Lower leg skin (tissue), 4 donors: Measurements from ENCODE around the gene MAIP1. TPM values are rescaled to one million over a fixed set of nuclear protein-coding genes. Genes with fewer than 3 reads are reported as not detected.

Experiments used
- DNase-seq, 2 donors: peaks; one replicate each; pipeline ENCODE4 v3.0.0-alpha.2; 2019; ENCODE audit warnings: low spot score in 2 of 2
- H3K4me3 ChIP-seq: fragments of 200-600 bp; sonication (generic); 2 replicates; pipeline ENCODE4 v1.5.1; 2017; ENCODE audit warnings: mild to moderate bottlenecking, low read depth; ENCODE audit not compliant: poor library complexity, severe bottlenecking
- POLR2A ChIP-seq, 2 donors: fragments of 450-650 bp; IDR thresholded peaks; one replicate each; pipeline ENCODE4 v1.6.1; 2016 to 2017; ENCODE audit warnings: antibody characterized with exemption in 2 of 2, mild to moderate bottlenecking in 1 of 2, moderate library complexity in 1 of 2
- WGBS, 2 donors: methylation state at CpG; one replicate each; pipeline ENCODE4 v1.1.5; 2018; 5-methylcytosine and 5-hydroxymethylcytosine counted together
- intact Hi-C: fragments of 100-400 bp; cut with DNase I; formaldehyde crosslinking; loops from one replicate; pipeline ENCODE4 v1.15.0; 2023; ENCODE audit warnings: low total_unique reads
- total RNA-seq, 4 donors: library from RNA; depleted of rRNA; stranded (reverse); fragments of >200 nt; gene quantifications; one replicate each; pipeline ENCODE4 v1.1.0, GENCODE V29; 2016
- TF ChIP-seq, protein P1 (sequence below), 3 donors: fragments of 450-650 bp; IDR thresholded peaks; one replicate each; pipeline ENCODE4 v1.5.1; 2016; ENCODE audit warnings: antibody characterized with exemption in 3 of 3, mild to moderate bottlenecking in 3 of 3, moderate library complexity in 2 of 3

Gene MAIP1
- total RNA-seq, 4 donors from 2014 or later = 20.9 to 23.7 (median 22.3) TPM

- no peak for DNase-seq
- TF ChIP-seq, protein P1, sequence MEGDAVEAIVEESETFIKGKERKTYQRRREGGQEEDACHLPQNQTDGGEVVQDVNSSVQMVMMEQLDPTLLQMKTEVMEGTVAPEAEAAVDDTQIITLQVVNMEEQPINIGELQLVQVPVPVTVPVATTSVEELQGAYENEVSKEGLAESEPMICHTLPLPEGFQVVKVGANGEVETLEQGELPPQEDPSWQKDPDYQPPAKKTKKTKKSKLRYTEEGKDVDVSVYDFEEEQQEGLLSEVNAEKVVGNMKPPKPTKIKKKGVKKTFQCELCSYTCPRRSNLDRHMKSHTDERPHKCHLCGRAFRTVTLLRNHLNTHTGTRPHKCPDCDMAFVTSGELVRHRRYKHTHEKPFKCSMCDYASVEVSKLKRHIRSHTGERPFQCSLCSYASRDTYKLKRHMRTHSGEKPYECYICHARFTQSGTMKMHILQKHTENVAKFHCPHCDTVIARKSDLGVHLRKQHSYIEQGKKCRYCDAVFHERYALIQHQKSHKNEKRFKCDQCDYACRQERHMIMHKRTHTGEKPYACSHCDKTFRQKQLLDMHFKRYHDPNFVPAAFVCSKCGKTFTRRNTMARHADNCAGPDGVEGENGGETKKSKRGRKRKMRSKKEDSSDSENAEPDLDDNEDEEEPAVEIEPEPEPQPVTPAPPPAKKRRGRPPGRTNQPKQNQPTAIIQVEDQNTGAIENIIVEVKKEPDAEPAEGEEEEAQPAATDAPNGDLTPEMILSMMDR (IDR thresholded peaks at IDR 0.05) = no peak
- no peak for TF ChIP-seq POLR2A (IDR thresholded peaks at IDR 0.05)
- intact Hi-C loops = no loop called here
- WGBS, 2 donors = 95 to 99% methylated on average over 3 of the region's 3 CpGs
- no peak overlapping the region for H3K4me3 ChIP-seq
Observed at GRCh38 chr2:199992296-199992695, 36.9 kb downstream of the MAIP1 start.

DNA sequence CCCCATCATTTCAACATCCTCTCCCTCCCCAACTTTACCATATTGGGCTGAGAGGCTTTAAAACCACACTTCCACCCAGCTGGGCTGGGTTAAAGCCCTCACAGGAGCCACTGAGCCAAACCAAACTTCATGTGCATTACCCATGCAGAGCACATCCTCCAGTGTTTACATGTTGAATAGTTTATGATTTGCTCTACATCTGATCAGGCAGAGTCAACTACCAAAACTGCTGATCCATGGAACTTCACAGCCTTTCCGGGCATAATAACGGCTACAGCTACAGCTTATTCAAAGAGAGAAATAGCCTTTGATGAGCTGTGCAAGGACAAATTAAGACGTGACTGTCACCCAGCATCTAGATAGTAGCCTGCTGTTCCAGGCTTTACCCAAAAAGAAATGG is 39.0 kb downstream of the MAIP1 start:
- intact Hi-C loops = no loop called here
- no peak for TF ChIP-seq POLR2A (IDR thresholded peaks at IDR 0.05)
- TF ChIP-seq, protein P1 (IDR thresholded peaks at IDR 0.05) = no peak
- DNase-seq = no peak
- H3K4me3 ChIP-seq = no peak overlapping the region
- WGBS, 2 donors = 82% methylated on average over 3 of the region's 3 CpGs

- TF ChIP-seq POLR2A (IDR thresholded peaks at IDR 0.05) = no peak
- TF ChIP-seq, protein P1 (IDR thresholded peaks at IDR 0.05) = no peak
- 64 to 69% methylated on average over 2 of the region's 2 CpGs for WGBS, 2 donors
- DNase-seq = no peak
- H3K4me3 ChIP-seq = no peak overlapping the region
- intact Hi-C loops = no loop called here
Observed at GRCh38 chr2:199994896-199995295, 39.5 kb downstream of the MAIP1 start.

GRCh38 chr2:199997296-199997695 is 41.9 kb downstream of the MAIP1 start:
- TF ChIP-seq, protein P1 (IDR thresholded peaks at IDR 0.05) = no peak
- no peak for TF ChIP-seq POLR2A (IDR thresholded peaks at IDR 0.05)
- no peak overlapping the region for H3K4me3 ChIP-seq
- intact Hi-C loops = no loop called here
- DNase-seq = no peak
- WGBS, 2 donors = 93 to 97% methylated on average over 3 of the region's 3 CpGs

DNA sequence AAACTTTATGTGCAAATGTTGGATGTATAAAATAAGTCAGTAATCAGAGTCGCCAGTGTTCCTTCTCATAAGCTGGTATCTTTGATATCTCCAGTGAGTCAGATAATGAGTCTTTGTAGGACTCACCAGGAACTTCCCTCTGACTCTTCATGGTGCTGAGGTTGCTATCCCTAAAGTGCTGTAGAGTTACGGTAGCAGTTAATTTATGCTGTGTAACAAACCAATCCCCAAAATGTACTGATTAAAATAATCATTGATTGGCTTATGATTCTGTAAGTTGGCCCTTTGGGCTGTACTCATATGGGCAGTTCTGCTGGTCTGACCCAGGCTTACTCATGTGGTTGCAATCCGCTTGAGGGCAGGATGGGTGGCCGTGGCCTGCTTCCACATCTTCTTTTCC is 43.8 kb downstream of the MAIP1 start:
- intact Hi-C loops = no loop called here
- DNase-seq = no peak
- 91 to 93% methylated on average over 4 of the region's 4 CpGs for WGBS, 2 donors
- H3K4me3 ChIP-seq = no peak overlapping the region
- no peak for TF ChIP-seq POLR2A (IDR thresholded peaks at IDR 0.05)
- TF ChIP-seq, protein P1 (IDR thresholded peaks at IDR 0.05) = no peak

DNA sequence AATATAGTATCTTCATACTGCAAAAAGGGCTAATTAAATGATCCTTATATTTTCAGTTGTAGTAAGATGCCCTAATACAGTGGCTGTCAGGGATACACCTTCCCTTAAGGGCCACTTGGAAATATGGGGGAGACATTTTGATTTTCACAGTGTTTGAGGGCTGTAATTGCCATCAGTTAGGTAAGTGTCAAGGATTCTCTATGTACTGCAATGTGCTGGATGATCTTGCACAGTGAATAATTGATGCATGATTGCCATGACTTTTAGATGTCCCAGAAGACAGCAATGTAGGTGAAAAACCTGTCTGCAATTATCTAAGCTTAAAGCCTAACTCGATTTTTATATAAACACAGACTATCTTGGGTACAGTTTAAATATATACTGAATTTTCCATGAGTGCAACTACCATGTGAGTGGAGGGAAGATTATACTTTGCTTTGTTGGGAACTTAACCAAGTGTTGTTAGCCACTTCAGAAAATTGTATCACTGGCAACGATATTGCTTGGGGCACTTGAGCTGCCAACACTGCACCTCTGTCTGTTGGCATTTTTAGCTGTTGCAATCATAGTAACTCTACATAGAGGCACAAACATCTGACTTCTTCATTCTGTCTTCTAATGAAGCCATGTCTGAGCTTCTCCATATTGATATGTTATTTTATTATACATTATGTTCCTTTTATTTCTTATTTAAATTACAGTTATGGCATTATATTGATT is 45.2 kb downstream of the MAIP1 start:
- intact Hi-C loops = no loop called here
- 56 to 58% methylated on average over 2 of the region's 2 CpGs for whole genome bisulfite sequencing, 2 donors
- TF ChIP-seq, protein P1 (IDR thresholded peaks at IDR 0.05) = no peak
- TF ChIP-seq POLR2A (IDR thresholded peaks at IDR 0.05) = no peak
- no peak overlapping the region for H3K4me3 ChIP-seq
- no peak for DNase-seq
